ENCODE measurements around the gene NDUFB11.
"Not testable (repeated sequence)": the region's sequence is repeated elsewhere in the genome, so short reads cannot be mapped to it uniquely, and the experiment has no call there.

NDUFB11 gene

DNA sequence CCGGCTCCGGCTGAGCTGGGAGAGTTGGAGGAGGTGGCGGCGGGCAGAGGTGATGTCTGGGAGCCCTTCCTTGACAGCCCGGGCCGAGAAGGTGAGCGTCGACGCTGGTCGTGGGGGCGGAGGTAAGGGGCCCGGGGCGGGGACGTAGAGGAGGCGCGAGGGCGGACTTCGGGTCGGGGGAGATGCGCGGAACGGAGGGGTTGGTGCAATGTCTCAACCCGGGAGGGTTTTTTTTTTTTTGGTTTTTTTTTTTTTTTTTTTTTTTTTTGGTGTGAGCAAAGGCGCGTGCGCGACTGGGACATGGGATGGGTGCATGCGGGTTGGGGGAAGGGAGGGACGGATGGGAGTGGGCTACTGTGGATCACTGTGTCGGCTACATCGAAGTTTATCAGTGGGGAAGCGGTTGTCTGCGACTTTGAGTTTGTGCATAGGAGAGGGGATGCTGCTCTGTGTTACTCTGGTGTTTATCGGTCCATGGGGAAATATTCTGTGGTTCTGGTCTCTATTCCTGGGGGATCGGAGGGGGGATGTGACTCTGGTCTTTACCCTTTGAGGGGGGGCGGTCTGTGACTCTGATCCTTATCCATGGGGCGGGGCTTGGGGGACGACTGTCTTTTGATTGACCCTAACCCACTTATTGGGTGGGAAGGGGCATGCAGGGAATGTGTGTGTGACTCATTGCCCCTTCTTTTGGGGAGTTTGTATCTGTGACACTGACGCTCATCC lies 1.1 kb upstream of the NDUFB11 start:
- no peak for DNase-seq

DNA sequence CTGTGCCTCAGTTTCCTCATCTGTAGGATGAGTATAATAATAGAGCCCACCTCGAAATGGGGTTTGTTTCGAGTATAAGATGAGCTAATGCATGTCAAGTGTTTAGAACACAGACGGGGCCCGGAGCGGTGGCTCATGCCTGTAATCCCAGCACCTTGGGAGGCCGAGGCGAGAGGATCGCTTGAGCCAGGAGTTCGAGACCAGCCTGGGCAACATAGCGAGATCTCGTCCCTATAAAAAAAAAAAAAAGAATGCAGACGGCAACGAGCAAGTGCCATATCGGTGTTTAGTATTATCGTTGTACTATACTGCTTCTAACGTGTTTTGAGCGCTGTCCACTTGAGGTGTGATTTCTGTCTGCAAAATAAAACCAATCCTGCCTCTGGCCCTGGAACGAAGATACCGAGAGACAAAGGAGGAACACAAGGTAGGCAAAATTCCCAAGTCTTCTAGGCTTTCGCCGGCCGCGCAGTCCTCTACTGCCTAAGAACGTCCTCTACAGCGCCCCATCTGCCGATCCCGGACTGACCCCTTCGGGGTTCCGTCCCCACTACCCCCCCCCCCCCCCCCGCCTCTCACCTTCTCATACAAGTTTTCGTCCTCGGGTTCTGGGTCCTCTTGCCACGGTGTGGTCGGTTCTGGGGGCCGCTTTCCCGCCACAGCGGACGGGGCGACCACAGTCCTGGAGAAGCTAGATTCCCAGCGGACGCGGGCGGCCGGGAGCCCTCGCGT lies 442 bp downstream of the NDUFB11 start:
- no peak for DNase-seq

GRCh38 chrX:47138171-47138570 lies 6.3 kb downstream of the NDUFB11 start:
- no peak for DNase-seq

- DNase-seq, result not testable (repeated sequence)
Observed at GRCh38 chrX:47135650-47136049, 8.9 kb downstream of the NDUFB11 start.

DNA sequence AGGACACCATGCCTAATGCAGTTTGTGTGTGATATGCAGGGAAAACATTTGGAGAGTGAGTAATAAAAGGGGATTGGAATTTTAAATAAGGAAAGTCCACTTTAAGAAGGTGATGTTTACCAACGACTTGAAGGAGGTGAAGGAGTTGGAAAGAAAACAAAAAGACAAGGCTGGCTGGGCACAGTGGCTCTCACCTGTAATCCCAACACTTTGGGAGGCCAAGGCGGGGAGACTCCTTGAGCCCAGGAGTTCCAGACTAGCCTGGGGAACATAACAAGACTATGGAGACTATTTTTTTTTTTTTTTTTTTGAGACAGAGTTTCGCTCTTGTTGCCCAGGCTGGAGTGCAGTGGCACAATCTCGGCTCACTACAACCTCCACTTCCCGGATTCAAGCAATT lies 11.0 kb downstream of the NDUFB11 start:
- DNase-seq, result no peak

DNA sequence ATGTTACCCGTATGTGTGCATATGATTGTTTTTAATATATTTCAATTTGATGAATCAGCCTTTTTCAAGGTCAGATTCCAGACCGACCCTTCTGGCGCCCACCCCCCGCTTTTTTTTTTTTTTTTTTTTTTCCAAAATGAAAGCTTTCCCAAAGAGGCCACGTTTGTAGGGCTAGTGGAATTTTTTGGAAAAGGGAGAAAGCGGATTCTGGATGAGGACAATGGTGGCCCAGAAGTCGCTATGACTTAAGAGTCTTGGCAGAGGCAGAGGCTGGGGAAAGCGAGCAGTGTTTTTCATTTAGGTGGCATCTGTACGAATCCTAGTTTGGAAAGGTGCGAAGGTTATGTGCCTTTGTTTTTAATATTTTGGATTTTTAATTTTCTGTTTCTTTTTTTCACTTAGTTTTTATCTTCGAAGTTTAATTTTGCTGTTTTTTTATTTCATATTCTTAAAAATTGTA lies 14.6 kb downstream of the NDUFB11 start:
- no peak for DNase-seq

DNA sequence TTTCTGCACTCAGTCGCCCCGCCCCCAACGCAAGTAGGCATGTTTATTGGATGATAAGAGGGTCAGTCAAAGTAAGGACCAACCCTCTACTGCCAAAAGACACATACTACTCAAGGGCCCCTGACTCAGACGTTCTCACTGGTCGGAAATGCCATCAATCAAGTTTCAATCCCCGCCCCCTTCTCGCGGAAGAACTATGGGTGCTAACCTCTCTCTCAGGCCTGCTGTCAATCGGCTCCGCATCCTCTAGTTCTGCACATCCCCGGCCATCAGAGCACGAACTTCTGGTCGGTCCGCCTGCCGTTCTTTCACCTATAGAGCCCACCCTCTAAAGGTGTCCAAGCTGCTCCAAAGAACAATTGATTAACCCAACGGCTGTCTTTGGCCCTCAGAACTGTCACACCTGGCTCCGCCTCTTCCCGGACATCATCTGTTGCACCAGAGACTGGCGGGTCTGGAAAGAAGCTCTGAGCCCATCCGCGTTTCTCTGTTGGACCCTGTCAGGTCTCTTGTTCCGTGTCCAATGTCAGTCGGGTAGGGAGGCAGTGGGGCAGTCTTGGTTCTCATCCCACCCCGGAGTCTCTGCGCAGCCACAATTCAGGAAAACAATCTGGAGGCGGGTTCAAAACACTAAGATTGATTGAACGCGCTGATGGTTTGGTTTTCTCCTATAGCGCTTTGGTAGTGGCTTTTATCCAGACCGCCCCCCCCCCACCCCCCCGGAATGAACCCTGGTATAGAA lies 15.2 kb downstream of the NDUFB11 start:
- DNase-seq, result peak; percentile 94

DNA sequence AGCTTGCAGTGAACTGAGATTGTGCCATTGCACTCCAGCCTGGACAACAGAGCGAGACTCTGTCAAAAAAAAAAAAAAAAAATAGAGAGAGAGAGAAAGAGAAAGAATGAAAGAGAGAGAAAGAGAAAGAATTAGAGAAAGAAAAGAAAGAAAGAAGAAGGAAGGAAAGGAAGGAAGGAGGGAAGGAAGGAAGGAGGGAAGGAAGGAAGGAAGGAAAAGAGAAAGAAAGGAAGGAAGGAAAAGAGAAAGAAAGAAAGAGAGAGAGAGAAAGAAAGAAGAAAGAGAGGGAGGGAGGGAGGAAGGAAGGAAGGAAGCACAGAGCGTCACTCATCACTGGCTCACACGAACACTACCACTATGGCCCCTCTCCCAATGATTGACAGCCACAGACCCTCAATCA lies 20.0 kb downstream of the NDUFB11 start:
- DNase-seq, result not testable (repeated sequence)

DNA sequence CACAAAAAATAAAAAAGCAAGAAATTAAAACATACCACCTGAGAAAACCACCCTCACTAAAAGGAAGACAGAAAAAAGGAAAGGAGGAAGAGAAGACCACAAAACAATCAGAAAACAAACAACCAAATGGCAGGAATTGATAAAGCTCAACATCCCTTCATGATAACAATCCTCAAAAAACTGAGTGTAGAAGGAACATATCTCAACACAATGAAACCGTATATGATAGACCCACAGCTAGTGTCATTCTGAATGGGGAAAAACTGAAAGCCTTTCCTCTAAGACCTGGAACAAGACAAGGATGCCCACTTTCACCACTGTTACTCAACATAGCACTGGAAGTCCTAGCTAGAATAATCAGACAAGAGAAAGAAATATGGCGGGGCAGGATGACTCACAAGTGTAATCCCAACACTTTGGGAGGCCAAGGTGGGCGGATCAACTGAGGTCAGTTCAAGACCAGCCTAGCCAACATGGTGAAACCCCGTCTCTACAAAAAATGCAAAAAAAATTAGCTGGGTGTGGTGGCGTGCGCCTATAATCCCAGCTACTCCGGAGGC lies 27.9 kb downstream of the NDUFB11 start:
- not testable (repeated sequence) for DNase-seq

DNA sequence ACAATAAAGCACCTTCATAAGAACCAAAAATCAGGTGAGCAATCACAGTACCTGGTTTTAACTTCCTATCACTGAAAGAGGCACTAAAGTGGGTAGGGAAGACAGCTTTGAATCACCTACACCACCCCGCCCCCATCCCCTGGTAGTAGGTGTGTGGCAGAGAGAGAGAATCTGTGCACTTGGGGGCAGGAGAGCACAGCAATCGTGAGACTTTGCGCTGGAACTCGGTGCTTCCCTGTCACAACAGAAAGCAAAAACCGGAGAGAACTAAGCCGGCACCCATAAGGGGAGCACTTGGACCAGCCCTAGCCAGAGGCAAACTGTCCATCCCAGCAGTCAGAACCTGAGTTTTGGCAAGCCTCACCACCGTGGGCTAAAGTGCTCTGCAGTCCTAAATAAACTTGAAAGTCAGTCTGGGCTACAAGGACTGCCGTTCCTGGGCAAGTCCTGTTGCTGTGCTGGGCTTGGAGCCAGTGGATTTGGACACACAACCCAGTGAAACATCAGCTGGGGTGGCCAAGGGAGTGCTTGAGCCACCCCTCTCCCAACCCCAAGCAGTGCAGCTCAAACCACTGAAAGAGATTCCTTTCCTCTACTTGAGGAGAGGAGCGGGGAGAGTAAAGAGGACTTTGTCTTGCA lies 32.1 kb downstream of the NDUFB11 start:
- DNase-seq, result peak; percentile 30

DNA sequence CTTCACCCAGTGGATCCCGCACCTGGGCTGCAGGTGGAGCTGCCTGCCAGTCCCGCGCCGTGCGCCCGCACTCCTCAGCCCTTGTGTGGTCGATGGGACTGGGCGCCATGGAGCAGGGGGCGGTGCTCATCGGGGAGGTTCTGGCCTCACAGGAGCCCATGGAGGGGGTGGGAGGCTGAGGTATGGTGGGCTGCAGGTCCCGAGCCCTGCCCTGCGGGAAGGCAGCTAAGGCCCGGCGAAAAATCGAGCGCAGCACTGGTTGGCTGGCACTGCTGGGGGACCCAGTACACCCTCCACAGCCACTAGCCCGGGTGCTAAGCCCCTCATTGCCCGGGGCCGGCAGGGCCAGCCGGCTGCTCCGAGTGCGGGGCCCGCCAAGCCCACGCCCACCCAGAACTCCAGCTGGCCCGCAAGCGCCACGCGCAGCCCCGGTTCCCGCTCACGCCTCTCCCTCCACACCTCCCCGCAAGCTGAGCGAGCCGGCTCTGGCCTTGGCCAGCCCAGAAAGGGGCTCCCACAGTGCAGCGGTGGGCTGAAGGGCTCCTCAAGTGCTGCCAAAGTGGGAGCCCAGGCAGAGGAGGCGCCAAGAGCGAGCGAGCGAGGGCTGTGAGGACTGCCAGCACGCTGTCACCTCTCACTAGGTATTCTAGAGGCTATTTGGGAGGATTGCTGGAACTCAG lies 33.4 kb downstream of the NDUFB11 start:
- not testable (repeated sequence) for DNase-seq

- DNase-seq, result no peak
Observed at GRCh38 chrX:47101206-47101605, 43.3 kb downstream of the NDUFB11 start.

DNA sequence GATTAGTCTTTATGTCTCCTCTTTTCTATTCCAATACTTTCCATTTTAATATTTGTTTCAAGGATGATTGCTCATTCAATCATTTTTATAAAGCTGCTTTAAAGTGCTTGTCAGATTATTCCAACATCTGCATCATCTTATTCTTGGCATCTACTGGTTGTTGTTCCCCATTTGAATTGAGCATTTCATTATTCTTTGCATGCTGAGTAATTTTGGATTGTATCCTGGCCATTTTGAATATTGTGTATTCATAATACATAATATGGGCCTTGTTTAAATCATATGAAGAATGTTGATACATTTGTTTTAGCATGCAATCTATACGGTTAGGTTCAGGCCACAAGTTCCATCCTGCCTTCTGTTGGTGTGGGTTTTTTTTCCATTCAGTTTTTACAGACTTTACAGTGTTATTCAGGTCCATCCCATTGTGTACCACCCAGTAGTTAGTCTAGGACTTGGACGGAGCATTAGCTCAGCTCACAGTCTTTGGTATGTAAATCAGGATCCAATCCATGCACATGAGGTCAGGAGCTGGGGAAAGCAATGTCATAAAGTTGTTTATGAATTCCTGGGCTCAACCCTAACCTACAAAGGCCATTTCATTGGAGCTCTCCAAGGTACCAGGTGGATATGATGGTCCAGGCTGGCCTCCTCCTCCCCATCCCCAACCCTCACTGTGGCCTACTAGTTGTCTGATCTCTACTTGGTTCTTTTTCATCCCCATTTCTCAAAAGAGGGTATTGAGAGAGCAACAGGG lies 46.0 kb downstream of the NDUFB11 start:
- no peak for DNase-seq

GRCh38 chrX:47097018-47097417 lies 47.5 kb downstream of the NDUFB11 start:
- DNase-seq, result no peak

GRCh38 chrX:47093860-47094259 lies 50.6 kb downstream of the NDUFB11 start:
- no peak for DNase-seq

DNA sequence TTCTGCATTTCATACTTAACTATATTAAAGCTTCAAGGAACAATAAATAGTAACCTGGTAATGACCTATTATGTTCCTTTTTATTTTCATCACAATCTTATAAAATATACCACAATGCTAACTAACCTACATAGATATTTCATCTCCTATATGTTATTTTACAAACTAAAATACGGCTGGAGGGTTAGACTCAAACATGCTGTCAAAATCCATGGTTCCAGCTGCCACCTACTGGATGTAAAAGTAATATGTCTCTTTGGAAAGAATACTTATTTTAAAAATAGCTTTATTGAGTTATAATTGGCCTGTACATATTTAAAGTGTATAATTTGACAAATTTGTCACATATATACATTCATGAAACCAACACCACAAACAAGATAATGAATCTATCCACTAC lies 51.3 kb downstream of the NDUFB11 start:
- no peak for DNase-seq
